GM18520 (cell line): ENCODE measurements around the gene COL5A1.

ENCODE experiments used
- ATAC-seq: cut with Tn5 transposase; IDR thresholded peaks from one replicate; pipeline ENCODE4 v1.9.1; 2021; ENCODE audit not compliant: unreplicated experiment

The COL5A1 gene

GRCh38 chr9:134606951-134607731, 34.5 kb upstream of the COL5A1 start:
- no peak for ATAC-seq

GRCh38 chr9:134607971-134608370, 33.6 kb upstream of the COL5A1 start:
- ATAC-seq, result no peak

GRCh38 chr9:134611046-134611445, 30.6 kb upstream of the COL5A1 start:
- no peak for ATAC-seq

GRCh38 chr9:134612309-134612708, 29.3 kb upstream of the COL5A1 start:
- no peak for ATAC-seq

GRCh38 chr9:134612715-134613114, 28.9 kb upstream of the COL5A1 start:
- no peak for ATAC-seq

GRCh38 chr9:134614256-134614655, 27.3 kb upstream of the COL5A1 start:
- ATAC-seq, result no peak

GRCh38 chr9:134616341-134616740, 25.3 kb upstream of the COL5A1 start:
- ATAC-seq, result no peak

GRCh38 chr9:134617246-134617645, 24.4 kb upstream of the COL5A1 start:
- no peak for ATAC-seq

- ATAC-seq, result no peak
Measured at GRCh38 chr9:134617836-134618162, 23.8 kb upstream of the COL5A1 start.

GRCh38 chr9:134618163-134618832, 23.3 kb upstream of the COL5A1 start:
- ATAC-seq, result no peak

GRCh38 chr9:134618833-134619447, 22.7 kb upstream of the COL5A1 start:
- ATAC-seq, result no peak

- ATAC-seq, result no peak
Measured at GRCh38 chr9:134619448-134619982, 22.1 kb upstream of the COL5A1 start.

- no peak for ATAC-seq
Measured at GRCh38 chr9:134619983-134620661, 21.5 kb upstream of the COL5A1 start.

- ATAC-seq, result no peak
Measured at GRCh38 chr9:134620751-134621557, 20.6 kb upstream of the COL5A1 start.

GRCh38 chr9:134621558-134622110, 20.0 kb upstream of the COL5A1 start:
- no peak for ATAC-seq

GRCh38 chr9:134622896-134623257, 18.7 kb upstream of the COL5A1 start:
- ATAC-seq, result no peak

- no peak for ATAC-seq
Measured at GRCh38 chr9:134623258-134624066, 18.1 kb upstream of the COL5A1 start.

- no peak for ATAC-seq
Measured at GRCh38 chr9:134624137-134624591, 17.4 kb upstream of the COL5A1 start.

- ATAC-seq, result no peak
Measured at GRCh38 chr9:134624621-134625181, 16.9 kb upstream of the COL5A1 start.
